ENCODE results near the gene CCNI.

DNA sequence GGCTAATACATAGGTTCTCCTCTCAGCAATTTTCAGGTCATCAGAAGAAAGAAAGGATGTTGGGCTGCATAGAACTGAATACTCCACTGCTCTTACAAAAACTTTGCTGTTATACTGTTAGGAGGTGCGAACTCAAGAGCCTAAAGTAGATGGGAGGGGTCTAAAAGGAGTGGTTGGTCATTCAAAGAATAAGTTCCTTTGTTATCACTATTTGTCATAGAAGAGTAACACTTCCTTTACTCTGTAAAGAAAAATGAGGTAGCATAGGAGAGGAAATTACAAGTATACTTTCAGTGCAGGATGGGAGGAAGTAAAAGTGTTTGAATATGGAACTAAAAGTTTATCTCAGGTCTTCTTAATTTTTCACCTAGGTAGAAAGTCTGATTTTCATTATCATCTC lies 61.5 kb downstream of the CCNI start:
- TF ChIP-seq POLR2AphosphoS5 (IDR thresholded peaks at IDR 0.05; ENCODE audit: low read depth, low read length): no peak
- no peak for TF ChIP-seq POLR2A (IDR thresholded peaks at IDR 0.05; ENCODE audit: low read depth, low read length)
- TF ChIP-seq TAF1 (IDR thresholded peaks at IDR 0.05; ENCODE audit: borderline replicate concordance, low read depth, low read length): no peak
